Superior temporal gyrus (tissue), 1 donor: ENCODE results near the gene TMEM100.

Experiments used
- DNase-seq: peaks from one replicate; pipeline ENCODE4 v3.0.0-alpha.2; 2016; ENCODE audit errors: extremely low spot score

The TMEM100 gene, protein sequence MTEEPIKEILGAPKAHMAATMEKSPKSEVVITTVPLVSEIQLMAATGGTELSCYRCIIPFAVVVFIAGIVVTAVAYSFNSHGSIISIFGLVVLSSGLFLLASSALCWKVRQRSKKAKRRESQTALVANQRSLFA

DNA sequence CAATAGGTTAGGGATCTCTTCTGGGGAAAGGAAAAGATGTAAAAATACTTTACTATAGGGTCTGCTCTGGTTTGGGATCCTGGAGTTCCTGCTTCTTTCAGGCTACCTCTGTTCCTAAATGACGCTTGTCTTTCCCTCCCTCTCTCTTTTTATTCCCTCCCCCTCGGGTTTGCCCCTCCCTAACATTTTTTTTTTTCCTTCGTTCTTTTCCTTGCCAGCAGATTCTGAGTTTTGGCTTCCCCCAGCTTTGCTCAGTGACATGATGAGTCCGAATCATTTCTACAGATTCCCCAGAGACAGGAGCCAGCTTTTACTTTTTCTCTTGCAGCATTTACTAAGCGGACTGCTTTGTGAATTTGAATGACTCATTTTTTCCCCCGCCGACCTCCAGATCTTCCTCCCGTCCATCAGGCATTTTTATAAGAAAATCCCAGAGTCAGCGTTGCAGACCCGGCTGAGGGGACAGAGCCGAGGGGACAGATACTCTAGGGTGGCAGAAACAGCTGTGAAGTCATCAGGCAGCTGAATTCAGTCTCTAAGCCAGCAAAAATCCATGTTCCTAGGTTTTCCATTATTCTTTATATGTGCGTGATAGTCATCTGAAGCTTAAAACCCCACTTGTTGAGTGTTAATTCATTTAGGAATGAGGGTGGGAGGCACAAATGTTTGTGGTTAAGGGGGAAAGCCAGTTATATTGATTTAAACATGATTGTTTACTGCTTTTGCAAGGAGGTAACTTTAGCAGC is at the start of gene TMEM100:
Gene TMEM100, minus strand, starts transcription at position 123 of the 746 bp plus-strand sequence. CDS start 1,794 bp downstream, outside the sequence.
- DNase-seq = no peak

- no peak for DNase-seq
These were observed 49.4 kb upstream of the TMEM100 start for GRCh38 chr17:55772086-55772485.

GRCh38 chr17:55770196-55770870 is 47.7 kb upstream of the TMEM100 start:
- DNase-seq = peak; percentile 82

- no peak for DNase-seq
These were observed 46.9 kb upstream of the TMEM100 start for GRCh38 chr17:55769625-55770000.

DNA sequence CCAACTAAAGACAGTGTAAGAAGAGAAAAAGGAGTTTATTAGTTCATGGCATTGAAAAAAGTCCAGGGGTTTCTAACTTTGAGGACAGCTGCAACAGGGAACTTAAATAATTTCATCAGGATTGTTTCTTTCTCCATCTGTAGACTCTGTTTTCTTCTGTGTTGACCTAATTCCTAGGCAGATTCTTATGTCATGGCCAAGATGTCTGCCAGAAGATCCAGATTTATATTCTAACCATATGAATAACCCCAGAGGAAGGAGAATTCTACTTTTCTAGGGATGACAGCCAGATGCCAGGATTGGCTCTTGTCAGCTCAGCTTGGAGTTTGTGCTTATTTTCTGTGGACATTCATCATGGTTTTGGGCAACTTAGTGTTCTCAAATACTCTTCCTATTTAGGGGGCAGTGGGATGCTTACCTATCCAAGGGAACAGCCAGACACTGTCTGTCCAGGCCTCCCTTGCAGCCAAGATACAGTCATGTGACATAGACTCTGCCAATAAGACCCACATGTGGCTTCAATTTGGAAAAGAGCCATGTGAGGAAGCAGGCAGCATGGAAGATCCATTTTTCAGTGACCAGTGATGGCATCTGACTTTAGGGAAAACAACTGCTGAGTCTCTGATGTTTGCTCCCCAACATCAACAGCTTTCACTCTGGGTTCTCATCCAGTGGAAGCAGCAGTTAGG is 46.4 kb upstream of the TMEM100 start:
- no peak for DNase-seq

DNA sequence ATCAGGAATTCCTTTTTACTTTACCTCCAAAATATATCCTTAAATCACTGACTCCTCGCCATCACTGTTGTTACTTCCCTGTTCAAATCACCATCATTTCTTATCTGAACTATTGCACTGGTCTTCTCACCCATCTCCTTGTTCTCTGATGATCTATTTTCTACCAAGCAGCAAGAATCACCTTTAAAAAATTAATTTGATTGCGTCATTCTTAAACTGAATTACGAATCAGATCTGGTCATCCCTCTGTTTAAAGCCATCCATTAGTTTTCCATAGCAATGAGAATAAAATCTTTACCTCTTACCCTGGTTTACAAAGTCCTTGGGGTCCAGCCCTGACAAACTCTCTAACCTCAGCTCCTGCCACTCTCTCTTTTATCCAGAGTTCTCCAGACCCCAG is 42.8 kb upstream of the TMEM100 start:
- DNase-seq = no peak

DNA sequence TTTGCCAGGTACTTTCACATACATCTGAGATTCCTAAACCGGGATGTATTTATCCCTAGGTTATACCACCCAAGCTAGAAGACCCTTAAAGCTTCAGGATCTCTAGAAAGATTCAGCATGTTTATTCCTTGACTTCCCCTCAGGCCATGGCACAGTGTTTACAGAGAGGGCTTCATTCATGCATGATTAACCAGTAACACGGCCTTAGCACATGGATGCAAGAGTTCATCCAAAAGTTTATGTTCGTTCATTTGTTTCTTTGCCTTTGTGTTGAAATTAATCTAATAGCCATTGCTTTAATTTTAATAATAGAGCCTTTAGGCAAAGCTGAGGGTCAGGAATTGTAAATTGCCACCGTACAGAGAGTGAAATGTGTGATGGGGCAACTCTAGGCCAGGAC is 41.9 kb upstream of the TMEM100 start:
- no peak for DNase-seq

DNA sequence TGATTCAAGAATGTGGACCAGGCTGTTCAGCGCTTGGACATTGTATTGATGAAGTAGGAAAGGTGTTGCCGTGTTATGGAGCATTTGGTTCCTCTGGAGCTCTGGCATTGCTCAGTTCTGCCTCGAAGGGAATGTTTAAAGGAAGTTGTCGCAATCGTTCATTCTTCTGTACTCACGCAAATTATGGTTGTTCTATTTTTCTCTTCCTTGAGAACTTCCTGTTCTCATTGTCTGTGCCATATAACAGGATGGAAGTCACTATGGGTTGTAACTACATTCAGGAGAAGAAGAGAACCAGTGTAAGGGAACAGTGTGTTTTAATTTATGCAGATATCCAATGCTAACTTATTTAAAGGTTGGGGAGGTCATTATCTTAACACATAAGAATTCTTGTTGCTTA is 41.2 kb upstream of the TMEM100 start:
- no peak for DNase-seq

GRCh38 chr17:55762086-55762858 is 39.6 kb upstream of the TMEM100 start:
- no peak for DNase-seq

DNA sequence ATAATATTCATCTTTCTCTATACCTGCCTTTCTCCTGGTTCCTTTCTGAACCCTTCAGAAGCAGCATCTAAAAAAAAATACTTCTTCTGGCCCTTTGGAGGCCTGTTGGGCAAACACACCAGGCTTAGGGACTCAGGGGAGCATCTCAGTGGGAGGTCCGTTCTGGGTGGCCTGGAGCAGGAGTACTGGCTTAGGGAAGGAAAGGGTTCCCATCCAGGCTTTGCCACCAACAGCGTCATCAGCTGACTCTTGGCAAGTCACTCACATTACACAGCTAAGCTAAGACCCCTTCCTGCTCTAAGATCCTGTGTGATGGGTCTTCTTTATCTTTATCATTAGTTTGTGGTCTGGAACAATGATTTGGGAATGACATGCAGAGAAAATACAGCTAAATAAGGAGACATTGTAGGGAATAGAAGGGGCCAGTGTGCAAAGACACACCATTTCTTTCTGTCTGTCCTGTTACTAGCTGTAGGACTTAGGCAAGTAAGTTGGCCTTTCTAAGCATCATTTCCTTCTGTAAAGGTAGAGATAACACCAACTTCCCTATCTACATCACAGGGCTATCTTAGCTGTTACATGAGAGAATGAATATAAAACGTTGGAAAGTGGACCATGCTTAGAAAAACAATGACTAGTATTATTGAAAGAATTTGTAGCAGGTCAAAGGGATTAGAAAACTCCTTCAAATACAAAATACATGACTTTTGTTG is 38.1 kb upstream of the TMEM100 start:
- no peak for DNase-seq

- DNase-seq = no peak
These were observed 35.5 kb upstream of the TMEM100 start for GRCh38 chr17:55758171-55758570.

DNA sequence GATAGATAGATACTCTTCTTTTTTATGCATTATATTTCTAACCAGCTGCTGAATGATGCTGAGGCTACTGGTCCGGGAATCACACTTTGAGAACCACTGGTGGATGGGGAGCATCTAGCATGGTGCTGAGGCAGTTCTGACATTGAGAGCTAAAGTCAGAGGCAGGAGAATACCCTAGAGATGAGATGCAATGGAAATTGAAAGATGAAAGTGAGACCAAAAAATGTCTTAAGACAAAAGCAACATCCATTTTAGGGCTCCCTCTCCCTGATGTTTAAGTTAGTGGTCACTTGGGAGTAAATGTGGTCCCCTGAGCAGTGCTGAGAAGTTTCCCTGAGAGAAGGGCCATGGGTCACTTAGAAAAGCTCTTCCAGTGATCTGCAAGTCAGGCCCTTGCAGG is 35.0 kb upstream of the TMEM100 start:
- no peak for DNase-seq

GRCh38 chr17:55756689-55757088 is 34.0 kb upstream of the TMEM100 start:
- no peak for DNase-seq

DNA sequence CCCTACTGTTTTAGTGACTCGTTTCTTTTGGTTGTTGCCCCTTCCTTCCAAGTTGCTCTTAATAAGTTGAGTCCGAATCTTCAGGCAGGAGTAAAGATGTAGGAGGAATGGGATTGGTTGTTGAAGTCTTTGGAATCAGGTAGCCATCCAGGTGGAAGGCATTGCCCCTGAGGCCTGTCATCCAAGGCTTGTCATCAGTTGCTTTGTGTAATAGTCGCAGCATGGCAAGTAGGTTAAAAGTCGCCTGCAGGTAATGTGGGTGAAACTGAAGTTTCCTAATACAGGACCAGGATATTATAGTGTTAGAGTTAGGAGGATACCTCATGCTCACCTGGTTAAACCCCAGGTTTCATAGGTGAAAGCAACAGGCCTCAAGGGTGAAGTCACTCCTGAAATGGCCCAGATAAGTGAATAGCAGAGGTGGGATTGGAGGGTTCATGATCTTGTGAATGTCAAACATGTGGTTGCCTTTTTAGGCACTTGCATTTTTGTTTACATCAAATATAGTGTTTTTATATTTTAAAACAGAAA is 29.1 kb upstream of the TMEM100 start:
- no peak for DNase-seq

DNA sequence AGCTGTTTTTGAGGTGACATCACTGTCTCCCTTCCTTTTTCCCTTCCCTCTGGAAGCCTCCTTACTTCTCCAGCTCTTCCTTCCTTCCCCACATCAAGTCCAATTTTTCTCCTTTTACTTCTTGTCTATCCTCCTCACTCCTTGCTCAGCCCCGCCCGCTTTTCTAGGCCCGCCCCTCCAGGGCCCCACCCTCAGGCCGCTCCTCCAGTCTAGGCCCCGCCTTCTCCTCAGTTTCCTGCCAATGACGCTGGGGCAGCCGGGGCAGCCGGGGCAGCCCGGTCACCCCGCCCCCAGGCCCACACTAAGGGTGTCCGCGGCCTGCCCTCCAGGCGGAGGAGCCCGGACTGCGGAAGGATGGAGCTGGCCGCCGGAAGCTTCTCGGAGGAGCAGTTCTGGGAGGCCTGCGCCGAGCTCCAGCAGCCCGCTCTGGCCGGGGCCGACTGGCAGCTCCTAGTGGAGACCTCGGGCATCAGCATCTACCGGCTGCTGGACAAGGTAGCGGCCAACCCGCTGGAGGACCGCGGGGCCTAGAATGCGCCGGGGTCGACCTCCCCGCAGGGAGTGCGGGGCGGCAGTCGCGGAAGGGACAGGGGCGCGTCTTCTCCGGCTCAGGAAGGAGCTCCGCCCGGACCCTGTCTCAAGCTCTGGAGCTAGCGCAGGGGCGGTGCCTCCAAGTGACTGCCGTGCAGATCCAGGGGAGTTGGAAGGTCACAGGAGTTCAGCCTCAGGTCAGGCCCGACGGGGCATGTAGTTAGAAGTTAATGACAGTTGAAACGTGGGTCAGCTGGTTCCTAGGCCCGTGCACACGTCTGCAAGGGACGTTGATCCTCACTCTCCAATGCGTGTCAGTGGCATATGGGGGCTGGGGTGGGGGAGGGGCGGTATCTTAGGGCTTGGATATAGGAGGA is 28.3 kb upstream of the TMEM100 start, which contains the start of gene PCTP:
Gene PCTP, plus strand, starts transcription at position 302 of the 908 bp plus-strand sequence. Its CDS starts 53 bp downstream, at position 355.
- peak; percentile 72 for DNase-seq

- no peak for DNase-seq
These were observed 27.3 kb upstream of the TMEM100 start for GRCh38 chr17:55749985-55750384.

GRCh38 chr17:55748841-55749240 is 26.2 kb upstream of the TMEM100 start:
- no peak for DNase-seq

DNA sequence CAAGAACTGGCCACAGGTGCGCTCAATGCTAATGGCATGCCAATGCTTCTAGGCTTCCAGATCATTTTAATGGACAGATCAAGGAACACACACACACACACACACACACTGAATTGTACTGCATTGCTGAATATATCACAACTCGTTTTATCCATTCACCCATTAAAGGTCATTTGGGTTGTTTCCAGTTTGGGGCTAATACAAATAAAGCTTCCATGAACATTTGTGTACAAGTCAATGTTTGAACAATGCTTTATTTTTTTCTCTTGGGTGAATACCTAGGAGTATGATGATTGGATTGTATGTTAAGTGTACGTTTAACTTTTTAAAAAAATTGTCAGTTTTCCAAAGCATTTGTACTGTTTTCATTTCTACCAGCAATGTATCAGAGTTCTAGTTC is 24.5 kb upstream of the TMEM100 start:
- DNase-seq = no peak

- DNase-seq = no peak
These were observed 23.8 kb upstream of the TMEM100 start for GRCh38 chr17:55746466-55746865.

DNA sequence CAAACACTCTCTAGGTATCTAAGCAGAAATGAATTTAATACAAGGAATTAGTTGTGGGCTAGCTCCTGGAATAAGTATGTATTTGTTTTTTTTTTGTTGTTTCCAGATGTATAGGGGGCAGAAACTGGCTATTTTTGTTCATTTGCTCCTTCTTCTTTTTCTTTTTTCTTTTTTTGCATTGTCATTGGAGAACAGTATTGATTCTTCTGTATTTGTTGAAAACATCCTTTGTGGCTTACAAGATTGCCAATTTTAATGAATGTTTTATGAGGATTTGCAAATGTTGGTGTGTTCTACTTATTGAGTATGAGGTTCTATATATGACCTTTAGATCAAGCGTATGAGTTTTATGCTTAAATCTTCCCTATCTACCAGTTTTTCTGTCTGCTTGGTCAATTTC is 22.6 kb upstream of the TMEM100 start:
- no peak for DNase-seq
